GM19455 (cell line): ENCODE measurements around the gene ZAP70.

Source experiments
- ATAC-seq: cut with Tn5 transposase; IDR thresholded peaks from one replicate; pipeline ENCODE4 v1.9.1; 2021; ENCODE audit not compliant: unreplicated experiment

The ZAP70 gene

GRCh38 chr2:97775074-97775473 lies 61.7 kb downstream of the ZAP70 start:
- ATAC-seq, result no peak

GRCh38 chr2:97779141-97779540 lies 65.8 kb downstream of the ZAP70 start:
- ATAC-seq, result no peak

- ATAC-seq, result no peak
Measured at GRCh38 chr2:97781981-97782380, 68.6 kb downstream of the ZAP70 start.

GRCh38 chr2:97784953-97785352 lies 71.6 kb downstream of the ZAP70 start:
- no peak for ATAC-seq

- no peak for ATAC-seq
Measured at GRCh38 chr2:97785818-97786217, 72.4 kb downstream of the ZAP70 start.

GRCh38 chr2:97788986-97789644 lies 75.7 kb downstream of the ZAP70 start:
- no peak for ATAC-seq
